Activated T-cell treated with anti-CD3 and anti-CD28 coated beads for 24 hours (primary cell): ENCODE results near the gene SORL1.
"Not testable (repeated sequence)": the region's sequence is repeated elsewhere in the genome, so short reads cannot be mapped to it uniquely, and the experiment has no call there.

ENCODE experiments used
- DNase-seq: peaks from one replicate; pipeline ENCODE4 v3.0.0-alpha.2; 2020; ENCODE audit warnings: low read depth

SORL1 gene

DNA sequence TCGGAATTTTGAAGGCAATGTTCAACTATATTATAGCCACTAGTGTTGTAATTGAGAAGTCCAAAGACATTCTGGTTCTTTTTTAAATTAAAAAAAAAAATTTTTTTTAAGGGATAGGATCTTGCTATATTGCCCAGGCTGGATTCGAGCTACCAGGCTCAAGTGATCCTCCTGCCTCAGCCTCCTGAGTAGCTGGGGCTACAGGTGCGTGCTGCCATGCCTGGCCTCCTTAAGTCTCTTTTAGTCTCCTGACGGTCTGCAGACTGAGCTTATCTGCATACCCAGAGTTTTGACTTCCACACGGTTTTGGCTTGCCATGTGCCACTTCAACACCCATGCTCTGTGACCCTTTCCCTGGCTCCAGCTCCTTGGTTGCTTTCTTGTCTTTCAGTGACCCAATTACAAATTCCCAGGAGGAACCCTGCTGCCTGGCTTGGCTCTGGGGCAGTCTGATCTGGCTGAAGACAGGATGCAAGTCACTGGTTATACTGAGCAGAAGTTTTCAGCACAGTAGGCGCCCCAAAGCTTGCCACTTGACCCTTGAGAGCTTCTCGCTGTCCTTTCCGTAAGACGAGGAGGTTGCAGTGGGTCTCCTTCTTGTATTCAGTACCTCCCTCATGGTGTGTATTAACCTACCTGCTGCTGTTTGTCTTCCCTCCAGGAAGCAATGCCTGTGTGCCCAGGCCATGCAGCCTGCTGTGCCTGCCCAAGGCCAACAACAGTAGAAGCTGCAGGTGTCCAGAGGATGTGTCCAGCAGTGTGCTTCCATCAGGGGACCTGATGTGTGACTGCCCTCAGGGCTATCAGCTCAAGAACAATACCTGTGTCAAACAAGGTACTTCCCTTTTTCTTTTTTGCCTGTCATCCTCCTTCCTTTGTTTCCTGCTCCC, 114.4 kb downstream of the SORL1 start:
- DNase-seq: no peak

DNA sequence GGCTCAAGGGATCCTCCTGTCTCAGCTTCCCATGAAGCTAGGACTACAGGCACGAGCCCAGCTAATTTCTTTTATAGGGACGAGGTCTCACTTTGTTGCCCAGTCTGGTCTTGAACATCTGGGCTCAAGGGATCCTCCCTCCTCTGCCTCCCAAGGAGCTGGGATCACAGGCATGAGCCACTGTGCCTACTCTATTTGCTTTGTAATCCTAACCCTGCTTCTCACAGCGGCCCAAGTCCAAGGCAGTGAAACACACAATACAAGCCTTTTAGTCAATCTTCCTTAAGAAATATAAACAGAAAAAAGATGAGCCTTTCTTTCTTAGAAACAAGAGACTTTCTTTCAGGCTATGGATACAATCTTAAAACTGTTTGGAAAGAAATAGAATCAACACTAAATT, 115.9 kb downstream of the SORL1 start:
- DNase-seq: no peak

DNA sequence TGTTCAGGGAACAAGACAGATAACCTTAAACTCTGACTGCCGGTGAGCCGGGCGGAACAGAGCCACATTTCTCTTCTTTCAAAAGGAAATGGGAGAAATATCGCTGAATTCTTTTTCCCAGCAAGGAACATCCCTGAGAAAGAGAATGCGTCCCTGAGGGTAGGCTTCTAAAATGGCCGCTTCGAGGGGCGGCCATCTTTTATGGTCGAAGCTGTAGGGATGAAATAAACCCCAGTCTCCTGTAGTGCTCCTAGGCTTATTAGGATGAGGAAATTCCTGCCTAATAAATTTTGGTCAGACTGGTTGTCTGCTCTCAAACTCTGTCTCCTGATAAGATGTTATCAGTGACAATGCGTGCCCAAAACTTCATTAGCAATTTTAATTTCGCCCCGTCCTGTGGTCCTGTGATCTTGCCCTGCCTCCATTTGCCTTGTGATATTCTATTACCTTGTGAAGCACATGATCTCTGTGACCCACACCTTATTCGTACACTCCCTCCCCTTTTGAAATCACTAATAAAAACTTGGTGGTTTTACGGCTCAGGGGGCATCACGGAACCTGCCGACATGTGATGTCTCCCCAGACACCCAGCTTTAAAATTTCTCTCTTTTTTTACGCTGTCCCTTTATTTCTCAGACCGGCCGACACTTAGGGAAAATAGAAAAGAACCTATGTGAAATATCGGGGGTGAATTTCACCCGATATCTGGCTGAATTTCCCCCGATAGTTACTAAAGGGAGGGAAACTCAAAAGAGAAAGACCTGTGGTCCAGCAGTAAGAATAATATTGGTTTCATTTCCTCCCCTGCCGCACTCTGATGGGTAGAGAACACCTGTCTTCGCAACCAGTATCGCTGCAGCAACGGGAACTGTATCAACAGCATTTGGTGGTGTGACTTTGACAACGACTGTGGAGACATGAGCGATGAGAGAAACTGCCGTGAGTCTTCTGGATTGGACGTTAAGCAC, 117.5 kb downstream of the SORL1 start:
- DNase-seq: not testable (repeated sequence)

DNA sequence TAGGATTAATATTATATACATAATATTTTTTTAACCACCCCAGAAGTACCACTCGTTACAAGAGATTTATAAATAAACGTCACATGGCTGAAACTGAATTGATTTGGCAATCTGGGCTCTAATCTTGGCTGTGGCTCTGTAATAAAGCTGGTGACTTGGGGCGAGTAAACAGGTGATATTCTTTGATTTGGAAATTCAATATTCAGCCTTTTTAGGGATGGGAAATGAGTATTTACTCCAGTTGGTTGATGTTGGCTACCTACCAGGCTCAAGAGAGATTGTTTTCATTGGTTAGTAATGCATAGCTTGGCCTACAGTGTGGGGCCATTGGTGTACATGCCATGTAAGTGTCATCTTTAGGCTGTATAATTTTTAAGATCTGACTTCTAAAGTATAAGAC, 118.3 kb downstream of the SORL1 start:
- DNase-seq: no peak

DNA sequence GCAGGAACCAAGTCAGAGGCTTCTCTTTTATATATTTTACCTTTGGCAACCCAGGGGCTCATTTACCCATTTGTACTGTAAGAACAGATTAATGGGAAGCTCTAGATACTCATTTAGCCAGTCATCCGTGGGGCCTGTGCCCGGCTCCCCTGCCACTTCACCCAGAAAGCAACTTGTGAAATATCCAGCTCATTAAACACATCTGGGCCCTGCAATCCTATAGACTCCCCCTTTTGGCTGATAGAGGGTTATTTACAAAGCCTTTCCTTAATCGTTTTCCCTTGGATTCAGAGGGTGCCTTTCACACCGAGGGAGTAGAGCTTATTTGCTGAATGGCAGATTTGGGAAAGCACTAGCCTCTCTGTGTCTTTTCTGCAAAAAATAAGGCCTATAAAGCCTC, 119.4 kb downstream of the SORL1 start:
- no peak for DNase-seq

DNA sequence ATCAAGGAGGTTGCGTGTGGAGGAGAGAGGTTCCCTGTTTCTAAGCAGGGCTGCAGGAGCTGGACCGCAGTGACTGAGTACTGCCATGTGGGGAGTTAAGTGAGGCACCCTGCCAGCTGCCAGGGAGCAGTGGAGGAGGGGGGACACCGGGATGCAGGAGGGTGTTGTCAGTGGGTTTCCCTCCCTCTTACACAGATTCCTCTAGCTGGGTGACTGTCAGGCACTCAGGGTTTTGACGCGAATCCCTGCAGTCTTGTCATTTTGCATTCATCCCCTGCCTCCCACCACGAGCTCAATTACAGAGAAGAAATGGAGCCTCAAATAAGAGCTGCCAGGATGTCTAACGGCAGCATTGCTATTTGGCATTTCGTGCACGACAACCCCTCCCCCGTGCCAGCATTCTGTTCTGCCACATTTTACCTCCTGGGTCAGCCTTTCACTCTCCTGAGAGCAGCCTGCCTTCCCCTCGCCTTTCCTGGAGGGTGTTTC, 120.5 kb downstream of the SORL1 start:
- DNase-seq: no peak

DNA sequence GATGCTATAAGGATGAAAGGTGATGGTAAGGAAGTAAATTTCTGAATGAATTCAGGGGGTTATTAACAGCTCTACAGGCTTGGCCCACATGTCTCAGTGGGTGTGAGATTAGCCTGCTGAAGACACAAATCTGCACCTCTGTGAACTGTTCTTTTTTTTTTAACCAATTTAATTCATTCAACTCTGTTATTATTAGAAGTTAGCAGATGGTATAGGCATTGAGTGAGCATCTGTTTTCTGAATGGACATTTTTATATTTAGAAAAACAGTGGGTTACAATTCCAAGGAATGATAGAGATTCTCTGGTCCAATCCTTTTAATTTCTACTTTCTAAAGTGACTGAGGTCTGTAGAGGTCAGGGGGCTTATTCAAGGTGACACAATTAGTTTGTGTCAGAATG, 122.7 kb downstream of the SORL1 start:
- DNase-seq: no peak

DNA sequence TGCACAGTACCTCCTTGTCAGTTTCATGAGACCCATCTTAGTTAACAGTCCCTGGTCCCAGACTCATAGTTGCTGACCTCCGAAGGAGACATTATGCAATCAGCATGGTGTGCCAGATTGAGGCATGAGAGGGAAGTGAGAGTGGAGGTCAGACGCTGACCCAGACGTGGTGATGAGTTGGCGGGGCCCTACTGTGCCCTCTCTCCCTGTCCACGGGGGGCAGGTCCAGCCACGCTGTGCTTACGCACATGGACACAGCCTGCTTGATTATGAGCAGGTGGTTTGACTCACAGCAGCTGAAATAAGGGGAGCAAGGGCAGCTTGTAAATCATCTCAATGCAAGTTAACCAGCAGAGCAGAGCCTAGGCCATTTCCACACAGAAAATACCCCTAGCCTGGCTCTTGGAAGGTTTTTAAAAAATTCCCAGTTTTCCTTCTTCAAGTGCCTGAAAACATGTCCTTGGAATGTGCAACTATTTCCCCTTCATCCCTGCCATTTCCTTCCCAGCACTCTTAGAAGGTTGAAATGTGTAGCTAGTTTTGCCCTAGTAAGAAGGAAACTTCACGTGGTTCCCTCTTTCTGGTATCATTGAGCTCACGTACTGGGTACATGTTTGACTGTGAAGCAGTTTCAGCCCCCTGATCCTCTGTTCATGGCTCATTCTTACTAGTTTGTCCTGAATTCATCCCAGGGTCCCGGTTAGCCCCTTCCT, 123.3 kb downstream of the SORL1 start:
- DNase-seq: no peak

DNA sequence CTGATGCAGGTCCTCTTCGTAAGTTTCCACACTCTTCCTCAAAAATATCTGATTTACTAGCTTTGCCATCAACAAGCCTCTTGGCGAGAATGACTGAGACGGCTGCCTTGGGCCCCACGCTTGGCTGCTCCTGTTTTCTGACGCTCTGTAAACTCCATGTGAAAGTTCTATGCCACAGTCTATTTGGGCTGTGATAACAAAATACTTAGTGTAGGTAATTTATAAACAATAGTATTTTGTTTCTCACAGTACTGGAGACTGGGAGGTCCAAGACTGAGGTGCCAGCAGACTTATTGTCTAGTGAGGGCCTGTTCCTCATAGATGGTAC, 123.8 kb downstream of the SORL1 start:
- no peak for DNase-seq

DNA sequence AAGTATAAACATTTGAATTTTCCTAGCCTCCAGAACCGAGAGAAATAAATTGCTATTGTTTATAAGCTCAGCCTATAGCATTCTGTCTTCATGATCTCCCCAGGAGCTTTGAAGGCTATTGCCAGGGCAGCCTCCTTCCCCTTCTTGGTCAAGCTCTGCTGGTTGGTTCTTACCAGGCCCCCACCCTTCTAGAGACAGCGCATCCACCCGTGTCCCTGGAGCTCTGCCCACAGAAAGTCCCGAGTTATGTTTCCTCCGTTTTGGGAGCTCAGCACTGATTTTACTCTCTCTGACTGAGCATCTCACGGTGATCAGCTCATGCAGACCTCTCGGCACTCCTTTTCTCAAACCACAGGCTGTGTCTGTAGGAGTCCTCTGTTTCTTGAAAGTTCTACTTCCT, 124.4 kb downstream of the SORL1 start:
- no peak for DNase-seq

DNA sequence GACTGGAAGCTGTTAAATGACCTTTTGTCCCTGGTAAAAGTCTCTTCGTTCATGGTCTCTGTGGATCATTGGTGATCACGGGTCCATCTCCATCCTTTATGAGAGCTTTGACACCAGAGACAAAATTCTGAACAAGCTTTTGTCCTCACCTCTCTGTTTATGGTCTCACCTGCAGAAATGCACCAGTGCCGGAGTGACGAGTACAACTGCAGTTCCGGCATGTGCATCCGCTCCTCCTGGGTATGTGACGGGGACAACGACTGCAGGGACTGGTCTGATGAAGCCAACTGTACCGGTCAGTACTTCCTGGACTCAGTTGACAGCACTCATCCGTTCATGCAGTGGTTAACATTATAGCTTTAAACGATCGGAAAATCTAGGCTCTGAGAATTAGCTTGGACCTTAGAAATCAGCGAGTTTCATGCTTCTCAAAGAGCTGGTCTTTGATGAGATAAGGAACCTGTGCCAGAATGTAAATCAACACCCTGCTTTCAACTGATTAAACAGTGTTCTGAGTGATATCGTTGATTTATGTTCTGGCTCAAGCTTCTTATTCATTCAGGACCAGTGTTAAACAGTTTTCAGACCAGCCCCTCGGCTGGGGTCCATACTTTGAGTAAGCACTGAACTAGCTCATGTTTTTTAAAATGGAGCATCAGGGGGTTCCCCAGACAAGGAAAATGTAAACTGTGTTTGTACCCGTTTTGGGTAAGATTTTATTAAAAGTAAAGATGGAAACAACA, 125.2 kb downstream of the SORL1 start:
- DNase-seq: no peak

DNA sequence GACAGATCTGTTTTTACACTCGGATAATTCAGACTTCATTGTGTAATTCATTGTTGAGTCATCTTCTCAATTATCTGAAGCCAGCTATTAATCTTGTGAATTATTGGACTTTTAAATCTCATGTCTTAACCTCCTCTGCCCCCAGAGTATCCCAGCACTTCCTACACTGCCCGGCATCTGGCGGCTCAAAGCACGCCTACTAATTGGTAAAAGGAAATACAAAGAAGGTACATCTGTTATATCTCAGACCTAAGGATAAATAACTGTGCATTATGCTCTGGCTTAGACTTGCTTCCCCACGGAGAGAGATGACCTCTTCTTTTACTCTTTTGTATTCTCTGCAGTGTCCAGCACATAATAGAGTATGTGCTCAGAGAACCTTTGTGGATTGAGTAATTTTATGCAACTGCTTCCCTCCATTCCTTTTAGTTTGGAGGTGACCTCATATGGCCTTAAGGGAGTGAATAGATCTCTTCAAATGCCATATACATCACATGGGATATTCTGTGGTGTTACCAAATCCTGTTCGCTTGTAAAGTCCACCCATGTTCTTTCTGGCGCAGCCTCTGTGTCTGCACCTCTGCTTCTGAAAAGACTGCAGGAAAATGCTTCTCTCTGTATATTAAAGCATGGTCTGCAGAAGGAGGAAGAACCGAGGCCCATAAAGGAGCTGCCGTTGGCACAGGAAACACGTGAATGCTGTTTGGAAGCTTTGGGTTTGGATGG, 126.3 kb downstream of the SORL1 start:
- DNase-seq: no peak

DNA sequence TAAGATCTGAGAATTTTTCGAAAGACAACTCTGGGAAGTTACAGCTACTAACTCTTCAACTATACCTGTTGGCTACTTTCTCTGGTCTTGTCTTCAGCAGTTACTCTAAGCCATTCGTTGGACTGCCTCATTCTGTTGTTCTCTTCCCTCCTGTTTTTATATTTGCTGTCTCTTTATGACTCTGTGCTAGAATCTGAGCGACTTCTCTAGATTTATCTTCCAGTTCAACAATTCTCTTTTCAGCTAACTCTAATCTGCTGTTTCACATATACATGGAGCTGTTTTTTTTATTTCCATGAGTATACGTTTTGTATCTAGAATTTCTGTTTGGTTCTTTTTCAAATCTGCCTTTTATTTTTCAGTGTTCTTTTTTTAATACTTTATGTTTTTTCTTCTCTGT, 128.0 kb downstream of the SORL1 start:
- no peak for DNase-seq

DNA sequence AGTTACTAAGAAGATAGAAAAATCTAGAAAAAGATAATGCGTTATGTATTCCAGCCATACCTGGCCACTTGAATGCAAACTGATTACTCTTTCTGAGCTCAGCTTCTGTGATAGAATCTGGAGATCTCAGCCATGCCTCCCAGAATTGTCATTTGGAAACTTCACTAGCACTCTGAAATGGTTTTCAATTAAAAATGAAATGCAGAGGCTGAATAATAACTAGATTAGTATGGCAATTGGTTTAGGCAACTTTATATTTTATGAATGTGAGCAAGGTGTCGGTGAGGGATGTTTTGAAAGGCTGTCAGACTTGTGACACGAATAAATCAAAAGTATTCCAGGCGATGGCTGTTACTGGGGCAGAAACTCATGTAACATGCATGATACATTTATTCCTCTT, 129.5 kb downstream of the SORL1 start:
- no peak for DNase-seq

DNA sequence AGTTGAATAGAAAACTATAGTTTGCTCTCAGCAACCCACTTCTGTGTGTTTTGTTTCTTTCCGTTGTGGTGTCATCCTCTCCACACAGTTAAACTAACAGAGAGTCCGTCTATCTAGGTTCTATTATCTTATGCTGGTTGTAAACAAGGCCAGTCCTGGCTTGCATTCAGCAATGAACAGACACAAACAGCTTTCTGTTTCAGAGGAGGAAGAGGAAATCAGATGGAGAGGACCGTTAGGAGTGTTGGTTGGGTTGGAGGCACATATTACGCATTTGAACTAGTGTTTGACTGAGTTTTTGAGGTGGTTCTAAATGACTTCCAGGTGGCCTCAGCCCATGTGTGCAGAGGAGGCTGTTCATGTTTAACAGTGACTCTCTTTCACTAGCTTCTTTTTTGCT, 130.2 kb downstream of the SORL1 start:
- no peak for DNase-seq

DNA sequence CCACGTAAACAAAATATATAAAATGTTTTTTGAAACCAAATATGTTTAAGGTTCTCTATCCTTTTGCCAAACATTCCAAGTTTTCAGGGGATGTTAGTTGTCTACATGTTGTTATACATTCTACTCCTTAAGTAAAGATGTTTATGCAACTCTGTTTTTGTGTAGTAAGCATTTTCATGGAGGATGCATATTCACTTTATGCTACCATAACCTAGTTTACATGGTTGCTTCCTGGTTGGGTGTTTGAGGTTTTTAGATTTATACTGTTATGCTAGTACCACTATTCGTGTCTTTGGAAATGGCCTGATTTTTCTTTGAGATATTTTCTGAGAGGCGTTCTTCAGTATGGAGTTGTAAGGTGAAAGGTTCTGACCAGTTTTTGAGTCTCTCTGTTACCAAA, 131.7 kb downstream of the SORL1 start:
- no peak for DNase-seq

DNA sequence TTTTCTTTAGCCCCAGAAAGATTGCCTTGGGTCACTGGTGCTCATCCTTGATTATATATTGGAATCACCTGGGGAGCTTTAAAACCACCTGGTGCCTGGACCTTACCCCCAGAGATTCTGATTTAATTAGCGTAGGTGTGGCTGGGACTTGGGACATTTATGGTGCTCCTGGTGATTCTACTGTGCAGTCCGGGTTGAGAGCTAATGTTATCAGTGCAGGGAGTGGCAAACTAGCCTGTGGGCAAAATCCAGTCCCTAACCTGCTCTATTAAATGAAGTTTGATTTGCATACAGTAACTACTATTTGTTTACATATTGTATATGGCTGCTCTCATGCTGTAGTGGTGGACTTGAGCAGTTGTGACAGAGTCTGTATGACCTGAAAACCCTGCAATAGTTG, 134.6 kb downstream of the SORL1 start:
- DNase-seq: no peak

DNA sequence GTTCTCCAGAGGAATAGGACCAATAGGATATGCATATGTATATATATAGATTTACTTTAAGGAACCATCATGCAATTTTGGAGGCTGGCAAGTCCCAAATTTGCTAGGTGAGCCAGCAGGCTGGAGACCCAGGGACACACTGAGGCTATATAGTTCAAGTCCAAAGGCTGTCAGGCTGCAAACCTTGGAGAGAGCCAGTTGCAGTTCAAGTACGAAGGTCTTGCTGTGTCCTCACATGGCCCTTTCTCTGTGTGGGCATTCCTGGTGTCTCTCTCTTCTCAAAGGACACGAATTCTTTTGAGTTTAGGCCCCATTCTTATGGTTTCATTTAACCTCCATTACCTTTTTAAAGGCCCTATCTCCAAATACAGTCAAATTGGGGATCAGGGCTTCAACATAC, 135.1 kb downstream of the SORL1 start:
- DNase-seq: no peak

DNA sequence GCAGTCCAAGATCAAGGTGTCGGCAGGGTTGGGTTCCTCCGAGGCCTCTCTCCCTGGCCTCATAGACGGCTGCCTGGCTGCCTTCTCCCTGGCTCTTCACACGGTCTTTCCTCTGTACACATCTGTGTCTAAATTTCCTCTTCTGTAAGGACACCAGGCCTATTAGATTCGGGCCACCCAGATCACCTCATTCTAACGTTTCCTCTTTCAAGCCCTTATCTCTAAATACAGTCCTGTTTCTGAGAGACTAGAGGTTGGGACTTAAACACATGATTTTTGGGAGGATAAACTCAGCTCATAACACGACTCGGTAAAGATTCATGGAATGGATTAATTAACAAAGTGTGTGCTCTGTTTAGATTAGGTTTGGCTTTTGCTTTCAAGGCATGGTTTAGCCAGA, 136.6 kb downstream of the SORL1 start:
- DNase-seq: no peak

DNA sequence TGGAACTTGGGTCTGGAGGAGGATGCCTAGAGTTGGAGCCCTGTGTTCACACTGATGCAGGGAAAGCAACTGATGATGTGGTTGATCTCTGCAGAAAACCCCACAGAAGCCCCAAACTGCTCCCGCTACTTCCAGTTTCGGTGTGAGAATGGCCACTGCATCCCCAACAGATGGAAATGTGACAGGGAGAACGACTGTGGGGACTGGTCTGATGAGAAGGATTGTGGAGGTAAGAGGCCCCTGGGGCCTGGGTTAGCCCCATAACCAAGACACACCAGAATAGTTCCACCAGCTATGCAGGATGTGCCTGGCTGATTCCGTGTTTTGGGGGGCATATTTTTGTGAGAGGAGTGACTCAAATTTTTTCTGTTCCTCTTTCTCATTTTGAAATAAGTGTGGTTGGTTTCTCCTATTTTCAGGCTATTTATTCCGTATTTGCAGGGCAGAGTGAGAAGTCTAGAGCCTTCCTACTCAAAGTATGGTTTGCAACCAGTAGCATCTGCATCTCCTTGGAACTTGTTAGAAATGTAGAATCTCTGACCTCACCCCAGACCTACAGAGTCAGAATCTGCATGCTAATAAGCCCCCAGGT, 137.9 kb downstream of the SORL1 start:
- DNase-seq: peak; percentile 7
